ENCODE data around the gene TMPRSS11A.

Gene TMPRSS11A

GRCh38 chr4:67910585-67910905, 52.7 kb downstream of the TMPRSS11A start:
- H3K4me3 ChIP-seq (ENCODE audit: low read depth, low read length): no peak overlapping the region
- no peak for TF ChIP-seq CTCF (IDR thresholded peaks at IDR 0.05; ENCODE audit: insufficient read depth, low read depth, low read length, missing control alignments)
- no peak for DNase-seq (ENCODE audit: low read depth)

- TF ChIP-seq CTCF (IDR thresholded peaks at IDR 0.05; ENCODE audit: insufficient read depth, low read depth, low read length, missing control alignments): peak; percentile 41
- DNase-seq (ENCODE audit: low read depth): peak; percentile 32
Observed at GRCh38 chr4:67909905-67910584, 53.2 kb downstream of the TMPRSS11A start.

GRCh38 chr4:67907650-67908049, 55.6 kb downstream of the TMPRSS11A start:
- no peak overlapping the region for H3K4me3 ChIP-seq (ENCODE audit: low read depth, low read length)
- DNase-seq (ENCODE audit: low read depth): no peak
- no peak for TF ChIP-seq CTCF (IDR thresholded peaks at IDR 0.05; ENCODE audit: insufficient read depth, low read depth, low read length, missing control alignments)

More at GRCh38 chr4:67909905-67910584, 53.2 kb downstream of the TMPRSS11A start:
- no peak overlapping the region for H3K4me3 ChIP-seq (ENCODE audit: low read depth, low read length)

GRCh38 chr4:67899096-67899495, 64.2 kb downstream of the TMPRSS11A start:
- no peak for DNase-seq (ENCODE audit: low read depth)
- H3K4me3 ChIP-seq (ENCODE audit: low read depth, low read length): no peak overlapping the region
- TF ChIP-seq CTCF (IDR thresholded peaks at IDR 0.05; ENCODE audit: insufficient read depth, low read depth, low read length, missing control alignments): no peak

GRCh38 chr4:67897686-67898085, 65.6 kb downstream of the TMPRSS11A start:
- DNase-seq (ENCODE audit: low read depth): no peak
- TF ChIP-seq CTCF (IDR thresholded peaks at IDR 0.05; ENCODE audit: insufficient read depth, low read depth, low read length, missing control alignments): no peak

GRCh38 chr4:67896421-67897065, 66.8 kb downstream of the TMPRSS11A start:
- DNase-seq (ENCODE audit: low read depth): no peak
- TF ChIP-seq CTCF (IDR thresholded peaks at IDR 0.05; ENCODE audit: insufficient read depth, low read depth, low read length, missing control alignments): no peak
- H3K4me3 ChIP-seq (ENCODE audit: low read depth, low read length): no peak overlapping the region

More at GRCh38 chr4:67897686-67898085, 65.6 kb downstream of the TMPRSS11A start:
- H3K4me3 ChIP-seq (ENCODE audit: low read depth, low read length): no peak overlapping the region

All from GM12865 (cell line).